Activated CD8-positive, alpha-beta memory T cell treated with anti-CD3 and anti-CD28 coated beads for 36 hours (primary cell): Measurements from ENCODE around the gene CHRND. TPM values are rescaled to one million over a fixed set of nuclear protein-coding genes. Genes with fewer than 3 reads are reported as not detected.

Experiments used
- CTCF ChIA-PET: fragments of 350-600 bp; sonication (Branson Sonifier 250); formaldehyde crosslinking; loops from one replicate; lab custom pipeline; 2021; ENCODE audit warnings: antibody characterized with exemption; lab: Charles Lee
- POLR2A ChIA-PET: fragments of 350-600 bp; sonication (Branson Sonifier 250); formaldehyde crosslinking; loops from one replicate; lab custom pipeline; 2021; ENCODE audit warnings: antibody characterized with exemption; lab: Charles Lee
- total RNA-seq, 2 experiments: library from RNA; stranded (reverse); gene quantifications; one replicate each; pipeline ENCODE4 v1.2.3, GENCODE V29; 2021

Gene CHRND
- total RNA-seq, 2 experiments from 2014 or later: not detected

DNA sequence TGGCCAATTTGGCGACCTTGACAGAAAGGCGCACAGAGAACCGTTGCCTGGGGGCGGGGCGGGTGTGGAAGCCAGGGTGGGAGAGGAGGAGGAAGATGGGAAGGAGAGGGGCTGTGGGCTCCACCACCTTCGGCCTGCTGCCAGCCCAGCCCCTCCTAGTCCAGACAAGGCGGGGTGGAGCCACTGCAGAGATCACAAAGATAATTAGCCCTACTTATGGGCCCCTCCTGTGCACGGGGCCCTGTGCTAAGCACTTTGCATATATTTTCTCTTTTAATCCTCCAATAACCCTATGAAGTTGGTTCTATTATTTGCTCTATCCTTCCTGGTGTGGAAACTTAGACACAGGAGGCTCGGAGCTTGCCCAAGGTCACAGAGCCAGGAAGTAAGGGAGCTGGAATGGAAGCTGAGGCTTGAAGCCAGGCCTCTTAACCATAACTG is 24.6 kb upstream of the CHRND start:
- ChIA-PET POLR2A (no interaction called here), CTCF (interaction anchor here (1.2 kb wide), 1 partner anchor 17 kb away, joined by 3 read pairs; no protein-coding TSS in a partner anchor)

DNA sequence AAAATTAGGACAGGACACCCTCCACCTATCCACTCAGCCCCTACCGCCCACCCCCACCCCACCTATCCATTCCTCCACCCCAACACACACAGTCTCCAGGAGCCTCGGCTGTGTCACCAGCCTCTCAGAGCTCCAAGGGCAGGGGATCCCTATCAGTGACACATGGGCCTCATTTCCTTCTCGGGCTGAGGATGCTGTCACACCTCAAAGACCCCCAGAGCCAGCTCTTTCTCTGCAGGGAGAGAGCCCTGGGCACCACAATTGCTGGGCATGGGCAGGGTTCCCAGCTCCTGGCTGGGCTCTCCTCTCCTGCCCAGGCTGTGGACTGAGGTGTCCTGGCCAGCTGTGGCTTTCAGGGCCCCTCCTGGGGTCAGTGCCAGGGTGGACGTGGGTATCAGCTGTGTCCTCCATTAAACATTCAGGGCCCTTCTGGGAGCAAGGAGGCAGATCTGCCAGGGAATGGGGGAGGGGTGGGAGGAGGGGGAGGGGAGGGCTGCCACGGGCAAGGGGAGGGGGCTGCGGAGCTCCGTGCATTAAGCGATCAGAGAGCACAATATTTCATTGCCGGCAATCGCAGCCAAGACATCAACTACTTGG is 24.1 kb upstream of the CHRND start:
- ChIA-PET POLR2A (no interaction called here), CTCF (interaction anchor here (1.2 kb wide), 1 partner anchor 17 kb away, joined by 3 read pairs; no protein-coding TSS in a partner anchor)

- CTCF ChIA-PET: no interaction called here
- POLR2A ChIA-PET: no interaction called here
These were observed 23.4 kb upstream of the CHRND start for GRCh38 chr2:232502511-232502910.

DNA sequence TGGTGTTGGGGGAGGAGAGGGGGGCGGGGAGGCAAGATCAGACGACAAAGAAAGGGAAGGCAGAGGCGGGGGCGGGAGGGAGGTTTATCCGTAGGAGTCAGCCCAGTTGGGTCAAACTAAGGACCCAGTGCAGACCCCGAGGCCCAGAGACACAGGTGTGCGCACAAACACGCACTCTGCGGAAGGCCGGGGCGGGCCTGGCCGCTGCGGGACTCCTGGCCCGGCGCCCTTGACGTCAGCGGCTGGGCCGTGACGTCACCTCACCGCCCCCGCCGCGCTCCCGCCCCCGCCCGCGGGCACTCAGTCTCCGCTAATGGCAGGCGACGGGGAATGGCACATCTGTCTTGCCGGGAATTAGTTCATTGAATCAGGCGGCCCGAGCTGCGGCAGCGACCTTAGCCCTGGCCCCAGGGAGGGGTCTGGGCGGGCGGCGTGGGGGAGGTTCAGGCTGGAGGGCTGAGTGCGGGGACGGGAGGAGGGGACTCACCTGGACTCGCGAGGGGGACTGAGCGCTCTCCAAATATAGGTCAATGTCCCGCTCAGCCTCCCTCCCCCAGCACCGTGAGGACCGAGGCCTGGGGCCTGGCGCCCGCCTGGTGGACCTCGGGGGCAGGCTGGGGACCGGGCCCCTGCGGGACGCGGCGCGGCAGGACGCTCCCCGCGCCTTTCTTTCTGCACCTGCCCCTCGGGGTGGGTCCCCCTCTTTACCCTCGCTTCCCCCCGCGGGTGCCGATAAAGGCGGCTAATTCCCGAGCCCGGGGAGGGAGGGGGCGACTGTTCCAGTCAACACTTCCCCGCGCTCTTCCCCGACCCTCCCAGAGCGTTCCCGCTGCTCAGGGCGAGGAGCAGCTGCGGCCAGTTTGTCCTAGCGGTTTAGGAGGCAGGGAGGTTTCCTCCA is 22.8 kb upstream of the CHRND start:
- ChIA-PET CTCF (no interaction called here), POLR2A (no interaction called here)

DNA sequence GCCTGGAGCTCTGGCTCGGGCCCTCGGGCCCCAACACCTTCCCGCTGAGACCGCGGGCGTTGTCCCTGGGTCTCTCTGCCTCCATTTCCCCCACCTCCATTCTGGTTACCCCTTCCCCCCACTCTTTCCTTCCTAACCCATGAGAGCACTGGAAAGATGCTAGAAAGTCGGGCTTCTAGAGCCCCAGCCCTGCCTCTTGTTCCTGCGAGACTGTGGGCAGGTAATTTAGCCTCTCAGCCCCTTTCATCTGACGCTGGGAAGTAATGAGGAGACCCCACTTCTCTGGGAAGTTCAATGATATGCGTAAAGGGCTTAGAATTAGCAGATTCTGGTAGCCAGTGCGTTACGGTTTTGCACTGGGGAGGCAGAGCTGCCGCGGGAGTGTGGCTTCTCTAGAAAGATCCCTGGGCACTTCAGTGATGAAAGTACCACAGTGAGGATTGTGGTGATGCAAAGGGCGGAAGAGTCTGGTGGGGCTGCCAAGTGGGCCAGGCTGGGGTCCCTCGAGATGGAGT is 22.1 kb upstream of the CHRND start:
- CTCF ChIA-PET: no interaction called here
- POLR2A ChIA-PET: no interaction called here

DNA sequence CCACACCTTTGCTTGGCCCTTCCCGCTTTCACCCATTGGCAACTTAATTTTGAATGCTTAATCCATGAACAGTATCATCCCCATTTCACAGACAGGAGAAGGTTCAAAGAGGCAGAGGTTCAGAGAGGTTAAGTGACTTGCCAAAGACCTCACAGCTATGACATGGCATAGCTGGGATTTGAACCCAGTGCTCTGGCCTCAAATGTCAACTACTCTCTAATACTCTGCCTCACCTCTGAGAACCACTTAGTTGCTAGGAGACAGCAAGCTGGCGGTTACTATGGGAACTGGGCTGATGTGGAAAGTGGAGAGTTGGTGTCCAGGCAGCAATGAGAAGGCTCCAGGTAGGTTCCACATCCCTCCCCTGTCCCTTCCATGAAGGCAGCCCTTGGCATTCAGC is 21.5 kb upstream of the CHRND start:
- CTCF ChIA-PET: no interaction called here

GRCh38 chr2:232505856-232506255 is 20.1 kb upstream of the CHRND start:
- ChIA-PET POLR2A (no interaction called here), CTCF (no interaction called here)

More for the DNA sequence above, 21.5 kb upstream of the CHRND start:
- POLR2A ChIA-PET: no interaction called here

DNA sequence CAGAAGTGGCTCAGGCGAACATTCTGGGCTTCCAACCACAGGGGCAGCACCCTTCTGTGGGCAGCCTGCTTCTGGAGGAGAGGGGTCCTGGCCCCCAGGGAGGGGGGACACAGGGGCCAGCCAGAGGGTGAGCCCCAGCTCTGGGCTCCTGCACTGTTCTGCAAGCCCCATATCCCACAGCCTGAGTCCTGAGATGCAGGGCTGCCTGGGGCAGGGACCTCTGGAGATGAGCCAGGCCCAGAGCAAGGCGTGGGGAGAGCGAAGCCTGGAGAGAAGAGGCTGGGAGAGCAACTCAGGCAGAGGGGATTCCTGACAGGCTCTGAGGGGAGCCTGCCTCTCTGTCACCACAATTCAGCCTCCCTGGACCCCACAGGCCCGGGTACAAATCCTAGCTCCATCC is 19.3 kb upstream of the CHRND start:
- ChIA-PET POLR2A (no interaction called here), CTCF (no interaction called here)

- ChIA-PET CTCF (interaction anchor here (0.5 kb wide), 1 partner anchor 1034 kb away, joined by 3 read pairs; no protein-coding TSS in a partner anchor), POLR2A (no interaction called here)
These were observed 17.7 kb upstream of the CHRND start for GRCh38 chr2:232508251-232508650.

- ChIA-PET POLR2A (no interaction called here), CTCF (interaction anchor here (2.2 kb wide), 1 partner anchor 10 kb away, joined by 8 read pairs; no protein-coding TSS in a partner anchor)
These were observed 14.5 kb upstream of the CHRND start for GRCh38 chr2:232511336-232511890.

DNA sequence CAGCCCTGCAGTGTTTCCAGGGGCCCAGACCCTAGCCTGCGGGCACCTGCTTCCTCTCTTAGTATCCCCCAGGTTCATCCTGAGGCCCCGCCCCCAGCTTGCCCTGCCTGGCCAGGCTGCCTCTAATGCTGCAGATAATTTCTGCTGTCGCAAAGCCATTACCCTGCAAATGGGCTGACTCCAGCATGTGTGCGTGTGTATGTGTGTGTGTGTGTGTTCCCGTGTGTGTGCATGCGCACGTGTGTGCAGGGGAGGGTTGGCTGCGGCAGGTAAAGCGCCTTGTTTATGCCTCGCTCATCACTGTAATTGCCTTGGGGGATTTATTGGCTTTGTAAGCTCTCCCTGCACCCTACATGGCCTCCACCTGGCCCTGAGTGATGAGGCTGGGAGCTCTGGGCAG is 13.4 kb upstream of the CHRND start:
- ChIA-PET CTCF (interaction anchor here (2.2 kb wide), 1 partner anchor 9 kb away, joined by 8 read pairs; no protein-coding TSS in a partner anchor), POLR2A (no interaction called here)

DNA sequence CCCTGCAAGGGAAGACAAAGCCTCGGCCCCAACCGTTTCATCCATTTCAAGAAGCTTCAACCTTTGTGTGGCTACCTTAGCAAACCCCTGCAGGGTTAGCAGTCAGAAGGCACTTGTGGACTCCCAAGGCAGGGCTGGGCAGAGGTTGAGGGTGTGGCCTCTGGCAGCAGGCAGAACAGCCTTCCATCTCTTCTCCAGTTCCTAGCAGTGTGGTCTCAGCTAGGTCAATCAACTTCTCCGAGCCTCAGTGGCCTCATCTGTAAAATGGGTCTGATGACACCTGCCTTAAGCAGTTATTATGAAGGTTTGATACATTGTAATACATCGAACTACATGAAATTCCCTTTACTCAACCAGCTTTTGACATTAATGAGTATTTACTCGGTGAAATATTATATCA is 12.6 kb upstream of the CHRND start:
- POLR2A ChIA-PET: no interaction called here
- CTCF ChIA-PET: no interaction called here

DNA sequence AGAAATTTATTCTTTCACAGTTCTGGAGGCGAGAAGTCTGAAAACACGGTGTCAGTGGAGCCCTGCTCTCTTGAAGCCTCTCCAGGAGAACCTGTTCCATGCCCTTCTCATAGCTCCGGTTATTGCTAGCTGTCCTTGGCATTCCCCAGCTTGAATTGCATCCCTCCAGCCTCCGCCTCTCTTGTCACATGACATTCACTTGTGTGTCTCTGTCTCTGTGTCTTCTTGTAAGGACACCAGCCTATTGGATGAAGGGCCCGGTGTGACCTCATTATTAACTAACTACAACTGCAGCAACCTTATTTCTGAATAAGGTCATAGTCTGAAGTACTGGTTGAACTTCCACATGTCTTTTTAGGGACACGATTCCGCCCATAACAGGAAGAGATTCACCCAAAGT is 10.3 kb upstream of the CHRND start:
- ChIA-PET POLR2A (no interaction called here), CTCF (no interaction called here)

GRCh38 chr2:232516551-232516950 is 9.4 kb upstream of the CHRND start:
- POLR2A ChIA-PET: no interaction called here

DNA sequence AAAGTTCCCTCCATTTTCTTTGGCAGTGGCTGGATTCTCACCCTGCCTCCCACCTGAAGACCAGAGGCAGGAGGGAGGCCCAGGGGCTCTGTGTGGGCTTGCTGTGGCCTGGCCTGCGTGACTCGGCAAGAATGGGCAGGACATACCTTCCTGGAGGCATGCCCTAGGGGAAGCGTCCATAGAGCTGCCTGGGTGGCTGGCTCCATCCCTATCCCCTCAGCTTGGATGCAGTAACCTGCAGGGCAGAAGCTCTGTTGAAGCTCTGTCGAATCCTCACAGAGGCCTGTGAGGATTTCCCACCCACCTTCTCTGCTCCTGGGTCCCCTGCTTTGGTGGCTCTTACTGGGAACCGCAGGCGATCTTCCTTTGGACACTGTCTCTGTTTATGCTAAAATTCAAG is 7.1 kb upstream of the CHRND start:
- CTCF ChIA-PET: interaction anchor here (1.2 kb wide), 1 partner anchor 17 kb away, joined by 3 read pairs; no protein-coding TSS in a partner anchor
- POLR2A ChIA-PET: no interaction called here

More at GRCh38 chr2:232516551-232516950, 9.4 kb upstream of the CHRND start:
- CTCF ChIA-PET: interaction anchor here (0.7 kb wide), 1 partner anchor 20 kb away, joined by 3 read pairs; no protein-coding TSS in a partner anchor

- POLR2A ChIA-PET: no interaction called here
- CTCF ChIA-PET: interaction anchor here (1.0 kb wide), 1 partner anchor 42 kb away, joined by 3 read pairs; no protein-coding TSS in a partner anchor
These were observed 6.2 kb upstream of the CHRND start, which contains the start of gene PRSS56 for GRCh38 chr2:232519581-232520438. TSS of gene PRSS56 (plus strand) at chr2:232520388. CDS start at chr2:232520599, 211 bp downstream.

- POLR2A ChIA-PET: no interaction called here
- CTCF ChIA-PET: interaction anchor here (1.0 to 2.2 kb wide), 3 partner anchors 9 to 76 kb away, joined by 3 to 8 read pairs (median 7); no protein-coding TSS in a partner anchor
These were observed 5.5 kb upstream of the CHRND start for GRCh38 chr2:232520489-232520888.

GRCh38 chr2:232521098-232521497 is 4.9 kb upstream of the CHRND start:
- POLR2A ChIA-PET: no interaction called here
- CTCF ChIA-PET: interaction anchor here (1.0 to 2.2 kb wide), 3 partner anchors 9 to 76 kb away, joined by 3 to 8 read pairs (median 7); no protein-coding TSS in a partner anchor
